GM18511 (cell line): ENCODE data around the gene TEX11.

Experiments
- ATAC-seq: cut with Tn5 transposase; IDR thresholded peaks from one replicate; pipeline ENCODE4 v1.9.1; 2021; ENCODE audit warnings: mild to moderate bottlenecking, moderate library complexity; ENCODE audit not compliant: unreplicated experiment

Gene TEX11

GRCh38 chrX:70500826-70501225, 407.7 kb downstream of the TEX11 start:
- no peak for ATAC-seq

GRCh38 chrX:70498129-70498528, 410.4 kb downstream of the TEX11 start:
- ATAC-seq: no peak

- ATAC-seq: no peak
Measured at GRCh38 chrX:70497026-70497425, 411.5 kb downstream of the TEX11 start.

- ATAC-seq: no peak
Measured at GRCh38 chrX:70496491-70496890, 412.0 kb downstream of the TEX11 start.

GRCh38 chrX:70494441-70494840, 414.1 kb downstream of the TEX11 start:
- no peak for ATAC-seq

GRCh38 chrX:70488856-70489255, 419.7 kb downstream of the TEX11 start:
- no peak for ATAC-seq

- ATAC-seq: no peak
Measured at GRCh38 chrX:70485466-70485865, 423.0 kb downstream of the TEX11 start.

GRCh38 chrX:70482300-70482699, 426.2 kb downstream of the TEX11 start:
- ATAC-seq: no peak

GRCh38 chrX:70481471-70482270, 426.8 kb downstream of the TEX11 start:
- no peak for ATAC-seq

GRCh38 chrX:70480660-70481018, 427.9 kb downstream of the TEX11 start:
- no peak for ATAC-seq

GRCh38 chrX:70479922-70480659, 428.4 kb downstream of the TEX11 start:
- no peak for ATAC-seq

- no peak for ATAC-seq
Measured at GRCh38 chrX:70479247-70479921, 429.1 kb downstream of the TEX11 start.
